Heart left ventricle (tissue), 16 donors: ENCODE measurements around the gene TPSB2. TPM values are rescaled to one million over a fixed set of nuclear protein-coding genes. Genes with fewer than 3 reads are reported as not detected.

Experiments used
- ATAC-seq, 4 donors: fragments of 200-7000 bp; cut with Tn5 transposase; one replicate each; pipeline ENCODE4 v1.9.1; 2020 to 2022; ENCODE audit warnings: moderate library complexity in 4 of 4, mild to moderate bottlenecking in 3 of 4, moderate number of reproducible peaks in 1 of 4
- DNase-seq, 5 donors: peaks; one replicate each; pipeline ENCODE4 v3.0.0-alpha.2; 2020
- H3K27ac ChIP-seq, 12 donors: fragments of 200-600 bp; sonication (generic) in 4 of 12; one replicate each; pipeline versions ENCODE4 v1.5.0 to v1.8.0; 2016 to 2022; ENCODE audit warnings: mild to moderate bottlenecking in 2 of 12
- H3K27me3 ChIP-seq, 9 donors: fragments of 200-600 bp; sonication (generic) in 2 of 9; one replicate each; pipeline versions ENCODE4 v1.5.1 to v1.8.0; 2016 to 2022; ENCODE audit warnings: mild to moderate bottlenecking in 3 of 9
- H3K36me3 ChIP-seq, 9 donors: fragments of 200-600 bp; sonication (generic) in 2 of 9; one replicate each; pipeline versions ENCODE4 v1.5.0 to v1.8.0; 2018 to 2022; ENCODE audit warnings: mild to moderate bottlenecking in 2 of 9
- H3K4me1 ChIP-seq, 12 donors: fragments of 200-600 bp; sonication (generic) in 4 of 12; one replicate each; pipeline versions ENCODE4 v1.5.0 to v1.8.0; 2016 to 2022; ENCODE audit warnings: mild to moderate bottlenecking in 3 of 12
- H3K4me3 ChIP-seq, 12 donors: fragments of 200-600 bp; sonication (generic) in 4 of 12; one replicate each; pipeline versions ENCODE4 v1.5.0 to v1.8.0; 2017 to 2022; ENCODE audit warnings: mild to moderate bottlenecking in 9 of 12, moderate library complexity in 4 of 12
- H3K9me3 ChIP-seq, 12 donors: fragments of 200-600 bp; sonication (generic) in 4 of 12; one replicate each; pipeline versions ENCODE4 v1.5.0 to v1.8.0; 2016 to 2022; ENCODE audit warnings: mild to moderate bottlenecking in 1 of 12
- CTCF ChIP-seq, 12 donors: fragments of 200-600 bp; sonication (generic) in 4 of 12; IDR thresholded peaks; one replicate each; pipeline versions ENCODE4 v1.5.0 to v1.8.0; 2018 to 2022; ENCODE audit warnings: antibody characterized with exemption in 12 of 12, mild to moderate bottlenecking in 5 of 12
- POLR2A ChIP-seq, 2 donors: fragments of 450-650 bp; IDR thresholded peaks; one replicate each; pipeline ENCODE4 v1.6.1; 2017; ENCODE audit warnings: antibody characterized with exemption in 2 of 2, mild to moderate bottlenecking in 2 of 2, moderate library complexity in 2 of 2
- WGBS, 4 donors: extraction: QIAGEN DNeasy Blood & Tissue Kit in 2 of 4; methylation state at CpG; one replicate each; pipeline versions ENCODE4 v1.1.5 to v1.1.7; 2013 to 2018; 5-methylcytosine and 5-hydroxymethylcytosine counted together
- intact Hi-C, 10 donors: fragments of 100-400 bp; cut with DNase I; formaldehyde crosslinking; loops; one replicate each; pipeline versions ENCODE4 v1.11.1 to v1.14.2; 2022
- polyA plus RNA-seq, 2 donors: library from polyadenylated mRNA; stranded (reverse); fragments of 200-250 nt; gene quantifications; one replicate each; pipeline ENCODE4 v1.2.3, GENCODE V29; 2013
- total RNA-seq, 9 donors: library from RNA; depleted of rRNA in 2 of 9; stranded (reverse); fragments of >200 nt in 2 of 9; fragmentation: NEBNext Ultra II Directional in 3 of 9; extraction: Animal tissue kit (Norgen Biotek cat#: 25700) in 3 of 9; gene quantifications; one replicate each; pipeline versions ENCODE4 v1.1.0 to v1.2.4, GENCODE V29; 2016 to 2023
- donor health status: ischemic (EF 13 %, LVEDD 7.1; RV severe dilation, severe dysfunction).
- donor health status: healthy with polysubstance abuse.
- donor health status: DM: no; HTN: yes; CAD: no.
- donor health status: DM: no; HTN: no; CAD: no.
- donor health status: ischemic (EF 25% LVEDD 6.9; RV normal size, moderate dysfunction).
- donor health status: ischemic (EF 25% LVEDD 5.7; RV mildly dilated, moderate dysfunction).
- donor health status: healthy.
- donor health status: DM: yes; HTN: yes; CAD: no.
- donor health status: ischemic (EF 35%, LVEDD 5.7; RV mildly dilated, moderate dysfunction).
- donor health status: nonischemic (EF 11% LVEDD 7.7; RV severe dilation, severe dysfunction).
- donor health status: DM: yes; HTN: yes; CAD: no.
- donor health status: PGD.
- donor health status: ischemic (EF 29% LVEDD 5.4; RV normal size, mild dysfunction).
- donor health status: nonischemic (EF 23%, LVEDD 6.1; RV moderate dilation, normal function).

The TPSB2 gene
- total and polyA plus RNA-seq, 11 donors = 2.0 to 18.1 (median 2.3) TPM; not detected in 1

GRCh38 chr16:1262846-1263221, 32.9 kb upstream of the TPSB2 start:
- H3K27me3 ChIP-seq = peaks cover 4 to 52% (median 36%) of the 10 kb centered on the region in 9 donors
- peak in 1 of 5 donors; percentile 14 for DNase-seq
- intact Hi-C loops = no loop called here
- H3K36me3 ChIP-seq = no peaks in the 10 kb centered on the region
- peaks cover 0 to 6% (median 0%) of the 10 kb centered on the region in 12 donors for H3K4me1 ChIP-seq
- no peaks in the 10 kb centered on the region for H3K9me3 ChIP-seq
- no peak for TF ChIP-seq POLR2A (IDR thresholded peaks at IDR 0.05)
- no peak for TF ChIP-seq CTCF (IDR thresholded peaks at IDR 0.05)
- H3K27ac ChIP-seq = no peak overlapping the region
- no peak for ATAC-seq
- no peak overlapping the region for H3K4me3 ChIP-seq
- 80 to 91% (median 82%) methylated on average over 7 to 9 of the region's 9 CpGs for WGBS, 4 donors

GRCh38 chr16:1262210-1262845, 32.3 kb upstream of the TPSB2 start:
- intact Hi-C loops = no loop called here
- Histone ChIP-seq H3K4me3 (no peak overlapping the region), H3K4me1 (peaks cover 0 to 6% (median 0%) of the 10 kb centered on the region in 12 donors), H3K9me3 (no peaks in the 10 kb centered on the region), H3K36me3 (no peaks in the 10 kb centered on the region), H3K27ac (no peak overlapping the region), H3K27me3 (peaks cover 4 to 57% (median 36%) of the 10 kb centered on the region in 9 donors)
- peak in 1 of 5 donors; percentile 19 for DNase-seq
- TF ChIP-seq CTCF (IDR thresholded peaks at IDR 0.05) (no peak), POLR2A (IDR thresholded peaks at IDR 0.05) (no peak)
- ATAC-seq = no peak
- WGBS, 4 donors = 80 to 86% (median 83%) methylated on average over 19 to 32 of the region's 32 CpGs

- no peak for ATAC-seq
- Histone ChIP-seq H3K27me3 (peaks cover 4 to 65% (median 36%) of the 10 kb centered on the region in 9 donors), H3K36me3 (no peaks in the 10 kb centered on the region), H3K9me3 (no peaks in the 10 kb centered on the region), H3K4me3 (no peak overlapping the region), H3K4me1 (peaks cover 0 to 6% (median 0%) of the 10 kb centered on the region in 12 donors), H3K27ac (no peak overlapping the region)
- intact Hi-C loops = no loop called here
- WGBS, 4 donors = 10 to 25% (median 12%) methylated on average over 10 to 47 of the region's 47 CpGs
- DNase-seq = peak in 2 of 5 donors; percentile 12 to 19
- TF ChIP-seq POLR2A (IDR thresholded peaks at IDR 0.05) (no peak), CTCF (IDR thresholded peaks at IDR 0.05) (no peak)
Measured at GRCh38 chr16:1261131-1261892, 31.3 kb upstream of the TPSB2 start.

- Histone ChIP-seq H3K27me3 (peaks cover 4 to 65% (median 36%) of the 10 kb centered on the region in 9 donors), H3K27ac (no peak overlapping the region), H3K4me3 (no peak overlapping the region), H3K9me3 (no peaks in the 10 kb centered on the region), H3K4me1 (peaks cover 0 to 6% (median 0%) of the 10 kb centered on the region in 12 donors), H3K36me3 (no peaks in the 10 kb centered on the region)
- peak in 2 of 5 donors; percentile 8 to 14 for DNase-seq
- no peak for ATAC-seq
- no peak for TF ChIP-seq CTCF (IDR thresholded peaks at IDR 0.05)
- TF ChIP-seq POLR2A (IDR thresholded peaks at IDR 0.05) = no peak
- 65 to 83% (median 70%) methylated on average over 24 to 36 of the region's 36 CpGs for WGBS, 4 donors
- intact Hi-C loops = no loop called here
Measured at GRCh38 chr16:1260101-1260680, 30.2 kb upstream of the TPSB2 start.
